DMS 273 treated with DMSO at 0.1 percent for 48 hours (cell line): ENCODE data around the gene ZNF408.

ENCODE experiments used
- DNase-seq: peaks from one replicate; lab custom pipeline; 2025; lab: John Stamatoyannopoulos, UW

ZNF408 gene

DNA sequence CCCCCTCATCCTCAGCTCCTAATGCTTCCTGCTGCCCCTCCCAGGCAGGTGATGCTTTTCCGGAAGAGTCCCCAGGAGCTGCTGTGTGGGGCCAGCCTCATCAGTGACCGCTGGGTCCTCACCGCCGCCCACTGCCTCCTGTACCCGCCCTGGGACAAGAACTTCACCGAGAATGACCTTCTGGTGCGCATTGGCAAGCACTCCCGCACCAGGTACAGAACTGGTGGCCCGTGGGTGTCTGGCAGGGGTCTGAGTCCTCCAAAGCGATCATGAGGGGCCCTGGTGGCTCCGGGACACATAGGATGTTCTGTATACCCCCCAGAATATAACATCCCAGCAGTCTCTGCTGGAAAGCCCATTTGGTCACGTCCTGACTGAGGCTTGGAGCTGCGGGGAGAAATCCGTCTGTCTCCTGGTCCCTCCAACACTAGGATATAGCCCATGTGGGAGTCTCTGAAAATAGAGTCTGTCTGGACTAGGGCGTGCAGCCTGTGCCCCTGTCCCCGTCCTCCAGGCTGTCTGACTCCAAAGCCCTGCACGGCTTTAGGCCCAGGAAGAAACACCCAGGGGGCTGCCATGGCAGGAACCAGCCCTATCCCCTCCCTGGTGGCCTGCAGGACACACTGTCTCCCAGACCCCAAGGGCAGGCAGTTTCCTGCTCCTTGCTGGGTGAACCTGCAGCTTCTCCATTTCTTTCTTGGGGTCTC, 27.3 kb downstream of the ZNF408 start:
- no peak for DNase-seq

DNA sequence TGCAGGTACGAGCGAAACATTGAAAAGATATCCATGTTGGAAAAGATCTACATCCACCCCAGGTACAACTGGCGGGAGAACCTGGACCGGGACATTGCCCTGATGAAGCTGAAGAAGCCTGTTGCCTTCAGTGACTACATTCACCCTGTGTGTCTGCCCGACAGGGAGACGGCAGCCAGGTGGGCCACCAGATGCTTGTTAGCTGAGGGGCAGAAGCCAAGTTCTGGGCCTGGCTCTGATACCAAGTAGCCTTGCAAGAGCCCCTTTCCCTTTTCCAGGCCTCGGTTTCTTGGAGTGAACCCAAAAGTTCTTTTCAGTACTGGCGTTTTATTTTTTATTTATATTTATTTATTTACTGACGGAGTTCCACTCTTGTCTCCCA, 27.8 kb downstream of the ZNF408 start:
- no peak for DNase-seq

DNA sequence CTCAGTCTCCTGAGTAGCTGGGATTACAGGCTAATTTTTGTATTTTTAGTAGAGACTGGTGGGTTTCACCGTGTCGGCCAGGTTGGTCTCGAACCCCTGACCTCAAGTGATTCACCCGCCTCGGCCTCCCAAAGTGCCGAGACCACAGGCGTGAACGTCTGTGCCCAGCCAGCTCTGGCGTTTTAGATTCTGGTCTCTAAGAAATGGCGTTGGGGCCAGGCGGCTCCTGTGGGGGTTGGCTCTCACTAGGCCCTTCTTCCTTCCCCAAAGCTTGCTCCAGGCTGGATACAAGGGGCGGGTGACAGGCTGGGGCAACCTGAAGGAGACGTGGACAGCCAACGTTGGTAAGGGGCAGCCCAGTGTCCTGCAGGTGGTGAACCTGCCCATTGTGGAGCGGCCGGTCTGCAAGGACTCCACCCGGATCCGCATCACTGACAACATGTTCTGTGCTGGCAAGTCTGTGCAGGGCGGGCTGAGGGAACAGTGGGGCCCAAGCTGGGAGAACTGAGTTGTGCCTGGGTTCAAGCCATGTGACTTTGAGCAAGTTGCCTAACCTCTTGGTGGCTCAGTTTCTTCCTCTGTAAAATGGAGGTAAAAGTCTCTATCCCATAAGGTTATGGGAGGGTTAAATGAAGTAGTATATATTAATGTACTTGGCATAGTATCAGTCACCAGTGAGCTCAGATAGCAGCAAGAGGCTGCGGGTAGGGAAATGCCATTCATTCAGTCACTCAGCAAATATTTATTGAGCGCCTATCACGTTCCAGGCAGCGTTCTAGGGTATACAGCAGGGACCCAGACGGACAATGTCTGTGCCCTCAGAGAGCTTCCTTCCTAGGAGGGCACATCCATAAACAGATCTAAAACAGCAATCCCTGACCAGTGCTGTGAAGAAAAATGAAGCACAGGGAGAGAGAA, 28.5 kb downstream of the ZNF408 start:
- DNase-seq, result no peak

DNA sequence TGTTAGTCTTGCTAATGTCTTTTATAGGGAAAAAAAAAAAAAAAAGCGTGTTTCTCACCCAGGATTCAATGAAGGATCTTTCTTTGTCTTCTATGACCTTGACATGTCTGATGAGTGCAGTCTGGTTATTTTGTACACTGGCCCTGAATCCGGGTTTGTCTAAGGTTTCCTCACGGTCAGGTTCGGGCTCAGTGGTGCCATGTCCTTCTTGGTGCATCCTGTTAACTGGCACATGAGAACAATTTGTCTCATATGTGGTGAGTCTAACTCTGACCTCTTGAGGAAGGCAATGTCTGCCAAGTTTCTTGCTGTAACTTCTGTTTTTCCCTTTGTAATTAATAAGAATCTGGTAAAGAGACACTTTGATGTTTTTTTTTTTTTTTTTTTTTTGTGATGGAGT, 30.7 kb downstream of the ZNF408 start:
- no peak for DNase-seq

DNA sequence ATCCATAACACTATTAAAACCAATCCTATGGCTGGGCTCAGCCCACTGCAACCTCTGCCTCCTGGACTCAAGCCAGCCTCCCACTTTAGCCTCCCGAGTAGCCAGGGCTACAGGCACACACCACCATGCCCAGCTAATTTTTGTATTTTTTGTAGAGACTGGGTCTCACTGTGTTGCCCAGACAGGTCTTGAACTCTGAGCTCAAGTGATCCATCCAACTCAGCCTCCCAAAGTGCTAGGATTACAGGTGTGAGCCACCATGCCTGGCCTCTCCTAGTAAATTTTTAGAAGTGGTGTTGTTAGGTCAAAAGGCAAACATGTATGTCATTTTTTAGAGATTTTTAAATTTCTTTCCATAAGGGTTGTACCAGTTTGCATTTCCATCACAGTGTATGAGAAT, 32.4 kb downstream of the ZNF408 start:
- no peak for DNase-seq

DNA sequence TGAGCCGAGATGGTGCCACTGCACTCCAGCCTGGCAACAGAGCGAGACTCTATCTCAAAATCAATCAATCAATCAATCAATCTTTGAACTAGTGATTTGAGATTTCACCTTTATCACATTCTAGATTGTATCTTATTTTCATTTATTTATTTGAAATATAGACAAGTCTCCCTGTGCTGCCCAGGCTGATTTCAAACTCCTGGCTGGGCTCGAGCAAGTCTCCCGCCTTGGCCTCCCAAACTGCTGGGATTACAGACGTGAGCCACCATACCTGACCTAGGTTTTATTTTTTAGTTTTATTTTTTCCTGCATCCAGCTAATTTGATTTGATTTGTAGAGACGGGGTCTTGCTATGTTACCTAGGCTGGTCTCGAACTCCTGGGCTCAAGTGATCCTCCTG, 35.3 kb downstream of the ZNF408 start:
- DNase-seq, result no peak

DNA sequence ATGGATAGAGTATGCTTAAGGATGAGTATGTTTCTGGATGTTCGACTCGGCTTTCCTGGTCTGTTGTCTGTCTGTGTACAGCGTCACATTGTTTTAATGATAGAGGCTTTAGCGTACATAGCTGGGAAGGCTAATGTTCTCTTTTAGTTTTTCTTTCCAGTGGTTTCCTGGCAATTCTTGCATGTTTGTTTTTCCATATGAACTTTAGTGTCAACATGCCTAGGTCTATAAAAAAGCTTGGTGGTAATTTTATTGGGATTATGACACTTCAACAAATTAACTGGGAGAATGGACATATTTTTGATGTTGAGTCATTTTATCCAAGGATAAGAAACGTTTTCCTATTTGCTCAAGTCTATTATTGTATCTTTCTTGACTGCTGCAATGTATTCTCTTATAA, 35.8 kb downstream of the ZNF408 start:
- DNase-seq, result no peak

DNA sequence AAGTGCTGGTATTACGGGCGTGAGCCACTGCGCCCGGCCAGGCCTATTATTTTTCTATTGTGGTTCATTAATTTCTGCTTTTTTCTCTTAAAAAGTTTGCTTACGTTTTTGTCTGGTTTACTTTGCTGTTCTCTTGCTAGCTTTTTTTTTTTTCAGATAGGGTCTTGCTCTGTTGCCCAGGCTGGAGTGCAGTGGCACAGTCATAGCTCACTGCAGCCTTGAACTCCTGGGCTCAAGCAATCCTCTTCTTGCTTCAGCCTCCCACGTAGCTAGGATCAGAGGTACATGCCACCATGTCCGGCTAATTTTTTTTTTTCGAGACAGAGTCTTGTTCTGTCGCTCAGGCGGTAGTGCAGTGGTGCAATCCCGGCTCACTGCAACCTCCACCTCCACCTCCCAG, 36.9 kb downstream of the ZNF408 start:
- DNase-seq, result no peak

DNA sequence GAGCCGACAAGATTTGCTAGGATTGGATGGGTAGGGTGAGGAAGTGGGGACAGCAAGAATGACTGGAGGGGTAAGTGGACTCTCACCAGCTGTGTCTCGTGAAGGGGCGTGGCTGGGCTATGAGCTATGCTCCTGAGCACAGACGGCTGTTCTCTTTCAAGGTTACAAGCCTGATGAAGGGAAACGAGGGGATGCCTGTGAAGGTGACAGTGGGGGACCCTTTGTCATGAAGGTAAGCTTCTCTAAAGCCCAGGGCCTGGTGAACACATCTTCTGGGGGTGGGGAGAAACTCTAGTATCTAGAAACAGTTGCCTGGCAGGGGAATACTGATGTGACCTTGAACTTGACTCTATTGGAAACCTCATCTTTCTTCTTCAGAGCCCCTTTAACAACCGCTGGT, 38.1 kb downstream of the ZNF408 start:
- no peak for DNase-seq

DNA sequence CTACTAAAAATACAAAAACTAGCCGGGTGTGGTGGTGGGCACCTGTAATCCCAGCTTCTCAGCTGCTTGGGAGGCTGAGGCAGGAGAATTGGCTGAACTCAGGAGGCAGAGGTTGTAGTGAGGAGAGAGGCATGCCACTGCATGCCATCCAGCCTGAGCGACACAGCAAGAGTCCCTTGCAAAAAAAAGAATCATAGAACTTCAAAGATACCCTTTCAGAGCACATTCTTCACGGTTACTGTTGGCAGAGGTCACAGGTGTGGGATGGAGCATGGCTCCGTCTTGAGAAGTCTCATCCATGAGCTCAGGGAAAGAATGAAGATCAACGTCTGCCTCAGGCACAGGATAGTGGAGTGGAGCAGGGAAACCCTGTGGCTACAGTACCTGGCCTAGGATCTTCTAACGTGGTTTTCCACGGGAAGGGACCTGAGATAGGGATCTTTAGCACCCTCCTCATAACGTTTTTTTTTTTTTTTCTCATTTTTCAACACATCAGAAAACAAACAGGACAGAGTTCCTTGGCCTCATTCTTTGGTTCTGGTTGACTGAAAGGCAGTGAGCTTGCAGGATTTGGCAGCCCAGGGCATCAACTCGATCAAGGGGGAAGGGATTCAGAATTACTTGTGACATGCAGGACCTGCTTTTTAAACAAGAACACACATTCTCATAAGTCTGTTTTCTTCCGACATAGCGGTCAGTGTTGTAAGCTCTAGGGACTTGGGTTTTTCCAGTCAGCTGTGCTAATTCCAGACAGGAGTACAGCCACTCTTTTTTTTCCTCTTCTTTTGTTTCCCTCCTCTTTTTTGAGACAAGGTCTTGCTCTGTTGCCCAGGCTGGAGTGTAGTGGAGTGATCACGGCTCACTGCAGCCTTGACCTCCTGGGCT, 41.0 kb downstream of the ZNF408 start:
- DNase-seq, result no peak

DNA sequence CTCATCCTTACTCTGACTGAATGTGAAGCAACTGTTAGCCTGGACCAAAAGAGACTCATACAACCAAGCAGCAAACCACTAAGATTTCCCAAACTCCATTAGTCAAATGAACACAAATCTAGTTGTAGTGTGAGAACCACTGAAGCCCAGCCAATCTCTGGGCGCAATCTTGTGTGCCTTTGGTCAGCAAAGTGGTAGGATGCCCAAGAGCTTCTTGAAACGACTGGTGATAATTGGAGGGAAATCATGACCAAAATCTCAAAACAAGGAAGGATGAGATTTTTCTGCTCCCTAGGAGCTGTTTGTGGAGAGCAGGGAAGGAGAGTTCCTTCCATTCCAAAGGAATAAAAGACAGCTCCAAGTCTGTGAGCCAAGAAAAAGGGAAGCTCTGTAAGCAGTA, 42.2 kb downstream of the ZNF408 start:
- DNase-seq, result no peak

DNA sequence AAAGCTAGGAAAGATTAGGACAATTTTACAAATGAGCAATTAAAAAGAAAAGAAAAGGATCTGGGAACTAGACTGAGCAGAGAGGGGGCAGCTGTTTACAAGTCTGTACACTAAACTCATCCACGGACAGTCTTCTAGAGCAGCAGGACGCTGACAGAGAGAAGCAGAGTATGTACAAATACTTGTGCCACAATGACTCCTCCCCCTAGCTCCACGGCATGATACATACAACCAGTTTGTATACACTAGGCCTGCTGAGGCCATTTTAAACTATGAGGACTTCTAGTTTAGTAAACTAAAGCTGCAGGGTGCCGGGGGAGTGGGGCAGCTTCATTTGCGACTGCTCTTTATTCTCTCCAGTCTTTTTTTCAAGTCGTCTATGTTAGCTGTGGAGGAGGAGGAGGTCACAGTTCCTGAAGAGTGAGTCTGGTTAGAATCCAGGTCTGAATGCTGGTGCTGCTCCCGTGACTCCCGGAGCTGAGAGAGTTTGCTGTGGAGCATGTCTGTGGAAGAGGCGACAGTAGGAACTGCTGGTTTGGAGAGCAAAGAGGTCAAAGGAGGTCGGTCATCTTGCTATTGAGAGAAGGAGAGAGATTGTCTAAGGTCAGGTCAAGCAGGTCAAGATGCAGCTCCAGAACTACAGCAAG, 43.0 kb downstream of the ZNF408 start:
- no peak for DNase-seq

DNA sequence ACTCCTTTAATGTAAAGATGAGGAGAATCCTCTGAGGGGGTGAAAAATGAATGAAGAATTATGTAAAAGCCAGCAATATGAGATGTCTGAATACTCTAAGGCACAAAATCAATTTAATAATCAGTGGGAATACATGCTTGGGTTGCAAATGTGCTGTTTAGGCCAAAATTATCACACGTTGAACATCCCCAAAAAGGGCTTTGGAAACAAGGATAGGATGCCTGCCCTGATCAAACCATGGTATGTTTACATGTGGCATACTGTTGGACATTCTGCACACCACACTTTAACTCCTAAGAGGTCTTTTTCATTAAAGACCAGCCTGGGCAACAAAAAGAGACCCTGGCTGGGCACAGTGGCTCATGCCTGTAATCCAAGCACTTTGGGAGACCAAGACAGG, 44.5 kb downstream of the ZNF408 start:
- DNase-seq, result no peak

DNA sequence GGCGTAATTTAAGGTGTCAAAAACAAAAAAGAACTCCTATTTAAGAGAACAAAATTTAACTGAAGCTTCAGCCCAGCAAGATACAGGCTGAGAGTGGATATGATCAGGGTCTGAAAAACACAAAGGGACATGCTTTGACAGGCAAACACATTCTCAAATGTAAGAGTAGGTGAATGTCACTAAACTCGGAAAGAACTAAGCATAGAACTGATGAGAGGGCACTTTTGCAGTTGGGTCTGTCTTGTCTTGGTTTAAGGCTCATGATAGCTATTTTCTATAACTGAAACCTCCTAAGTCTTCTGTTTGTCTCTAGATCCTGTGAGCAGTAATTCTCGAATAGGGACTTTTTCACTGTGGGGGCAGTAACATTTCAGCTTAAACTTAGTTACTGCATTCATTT, 45.2 kb downstream of the ZNF408 start:
- no peak for DNase-seq

DNA sequence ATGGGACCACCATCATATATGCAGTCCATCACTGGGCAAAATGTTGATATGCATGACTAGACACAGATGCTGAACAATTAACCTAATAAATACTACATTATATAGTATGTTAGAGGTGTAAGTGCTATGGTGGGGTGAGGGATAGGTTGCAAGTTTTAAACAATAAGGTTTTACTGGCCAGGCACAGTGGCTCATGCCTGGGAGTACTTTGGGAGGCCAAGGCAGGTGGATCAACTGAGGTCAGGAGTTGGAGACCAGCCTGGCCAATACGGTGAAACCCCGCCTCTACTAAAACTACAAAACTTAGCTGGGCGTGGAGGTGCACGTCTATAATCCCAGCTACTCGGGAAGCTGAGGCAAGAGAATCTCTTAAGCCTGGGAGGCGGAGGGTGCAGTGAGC, 46.3 kb downstream of the ZNF408 start:
- no peak for DNase-seq
